ENCODE data around the gene SINHCAF. TPM values are rescaled to one million over a fixed set of nuclear protein-coding genes. Genes with fewer than 3 reads are reported as not detected.

Gene SINHCAF
- total and polyA plus RNA-seq, 9 of the 15 experiments (the other 6 are each of a cell fraction or from before 2014, with no cell fraction given): 73.2 to 185 (median 110) TPM

DNA sequence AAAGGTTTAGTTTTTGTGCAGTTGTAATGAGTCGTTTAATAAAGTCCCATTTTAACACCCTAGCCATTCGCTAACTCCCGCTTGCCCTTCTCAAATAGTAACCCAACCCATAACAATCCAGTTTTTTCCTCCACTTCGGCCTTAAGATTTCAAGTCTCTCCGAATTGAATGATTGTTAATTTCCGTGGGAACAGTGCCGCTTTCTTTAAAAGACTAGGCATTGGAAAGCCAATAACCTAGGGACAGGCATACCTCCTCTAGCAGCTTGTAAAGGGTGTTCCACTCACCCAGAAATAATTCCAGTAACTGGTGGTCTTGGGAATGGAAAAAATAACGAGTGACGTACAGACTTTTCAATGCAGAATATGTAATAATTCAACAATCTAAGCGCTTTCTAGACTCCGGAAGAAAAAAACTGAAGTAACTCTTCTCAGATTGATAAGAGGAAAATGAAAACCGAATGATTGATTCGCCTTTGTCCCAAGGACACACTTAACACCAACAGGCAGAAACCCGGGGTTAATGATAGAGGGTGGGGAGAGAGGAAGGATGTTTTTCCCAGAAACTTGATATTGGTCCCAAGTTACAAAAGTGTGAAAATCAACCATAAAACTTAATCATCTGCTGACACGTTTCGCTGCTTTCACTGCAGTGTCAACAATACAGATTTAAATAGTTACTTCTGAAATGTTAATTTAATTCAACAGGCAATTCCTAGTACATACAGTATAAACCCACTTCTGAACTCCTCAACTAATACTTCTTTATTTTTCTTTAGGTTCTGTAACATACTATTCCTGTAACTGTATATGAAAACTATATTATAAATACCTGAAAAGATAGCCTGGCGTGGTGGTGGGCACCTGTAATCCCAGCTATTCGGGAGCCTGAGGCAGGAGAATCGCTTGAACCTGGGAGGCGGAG, 1.0 kb upstream of the SINHCAF start (continued):
- TF ChIP-seq, protein P1, sequence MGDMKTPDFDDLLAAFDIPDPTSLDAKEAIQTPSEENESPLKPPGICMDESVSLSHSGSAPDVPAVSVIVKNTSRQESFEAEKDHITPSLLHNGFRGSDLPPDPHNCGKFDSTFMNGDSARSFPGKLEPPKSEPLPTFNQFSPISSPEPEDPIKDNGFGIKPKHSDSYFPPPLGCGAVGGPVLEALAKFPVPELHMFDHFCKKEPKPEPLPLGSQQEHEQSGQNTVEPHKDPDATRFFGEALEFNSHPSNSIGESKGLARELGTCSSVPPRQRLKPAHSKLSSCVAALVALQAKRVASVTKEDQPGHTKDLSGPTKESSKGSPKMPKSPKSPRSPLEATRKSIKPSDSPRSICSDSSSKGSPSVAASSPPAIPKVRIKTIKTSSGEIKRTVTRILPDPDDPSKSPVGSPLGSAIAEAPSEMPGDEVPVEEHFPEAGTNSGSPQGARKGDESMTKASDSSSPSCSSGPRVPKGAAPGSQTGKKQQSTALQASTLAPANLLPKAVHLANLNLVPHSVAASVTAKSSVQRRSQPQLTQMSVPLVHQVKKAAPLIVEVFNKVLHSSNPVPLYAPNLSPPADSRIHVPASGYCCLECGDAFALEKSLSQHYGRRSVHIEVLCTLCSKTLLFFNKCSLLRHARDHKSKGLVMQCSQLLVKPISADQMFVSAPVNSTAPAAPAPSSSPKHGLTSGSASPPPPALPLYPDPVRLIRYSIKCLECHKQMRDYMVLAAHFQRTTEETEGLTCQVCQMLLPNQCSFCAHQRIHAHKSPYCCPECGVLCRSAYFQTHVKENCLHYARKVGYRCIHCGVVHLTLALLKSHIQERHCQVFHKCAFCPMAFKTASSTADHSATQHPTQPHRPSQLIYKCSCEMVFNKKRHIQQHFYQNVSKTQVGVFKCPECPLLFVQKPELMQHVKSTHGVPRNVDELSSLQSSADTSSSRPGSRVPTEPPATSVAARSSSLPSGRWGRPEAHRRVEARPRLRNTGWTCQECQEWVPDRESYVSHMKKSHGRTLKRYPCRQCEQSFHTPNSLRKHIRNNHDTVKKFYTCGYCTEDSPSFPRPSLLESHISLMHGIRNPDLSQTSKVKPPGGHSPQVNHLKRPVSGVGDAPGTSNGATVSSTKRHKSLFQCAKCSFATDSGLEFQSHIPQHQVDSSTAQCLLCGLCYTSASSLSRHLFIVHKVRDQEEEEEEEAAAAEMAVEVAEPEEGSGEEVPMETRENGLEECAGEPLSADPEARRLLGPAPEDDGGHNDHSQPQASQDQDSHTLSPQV (IDR thresholded peaks at IDR 0.05): 0 out of 2 replicates have a peak, but pooled peaks have one; percentile 8
- TF ChIP-seq KAT7 (CRISPR knock-in tag; IDR thresholded peaks at IDR 0.05; ENCODE audit: borderline replicate concordance): 0 out of 2 replicates have a peak, but pooled peaks have one; percentile 14
- TF ChIP-seq, protein P2, sequence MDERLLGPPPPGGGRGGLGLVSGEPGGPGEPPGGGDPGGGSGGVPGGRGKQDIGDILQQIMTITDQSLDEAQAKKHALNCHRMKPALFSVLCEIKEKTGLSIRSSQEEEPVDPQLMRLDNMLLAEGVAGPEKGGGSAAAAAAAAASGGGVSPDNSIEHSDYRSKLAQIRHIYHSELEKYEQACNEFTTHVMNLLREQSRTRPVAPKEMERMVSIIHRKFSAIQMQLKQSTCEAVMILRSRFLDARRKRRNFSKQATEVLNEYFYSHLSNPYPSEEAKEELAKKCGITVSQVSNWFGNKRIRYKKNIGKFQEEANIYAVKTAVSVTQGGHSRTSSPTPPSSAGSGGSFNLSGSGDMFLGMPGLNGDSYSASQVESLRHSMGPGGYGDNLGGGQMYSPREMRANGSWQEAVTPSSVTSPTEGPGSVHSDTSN (CRISPR knock-in tag; IDR thresholded peaks at IDR 0.05; ENCODE audit: low read depth): no peak
- TF ChIP-seq, protein P2 (tag; conservative IDR thresholded peaks at IDR 0.05; ENCODE audit: low read depth): peak; percentile 46
- no peak for TF ChIP-seq ZNF780A (CRISPR knock-in tag; IDR thresholded peaks at IDR 0.05)
- TF ChIP-seq, protein P3, sequence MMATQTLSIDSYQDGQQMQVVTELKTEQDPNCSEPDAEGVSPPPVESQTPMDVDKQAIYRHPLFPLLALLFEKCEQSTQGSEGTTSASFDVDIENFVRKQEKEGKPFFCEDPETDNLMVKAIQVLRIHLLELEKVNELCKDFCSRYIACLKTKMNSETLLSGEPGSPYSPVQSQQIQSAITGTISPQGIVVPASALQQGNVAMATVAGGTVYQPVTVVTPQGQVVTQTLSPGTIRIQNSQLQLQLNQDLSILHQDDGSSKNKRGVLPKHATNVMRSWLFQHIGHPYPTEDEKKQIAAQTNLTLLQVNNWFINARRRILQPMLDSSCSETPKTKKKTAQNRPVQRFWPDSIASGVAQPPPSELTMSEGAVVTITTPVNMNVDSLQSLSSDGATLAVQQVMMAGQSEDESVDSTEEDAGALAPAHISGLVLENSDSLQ (IDR thresholded peaks at IDR 0.05): peak; percentile 18; the same call in 1 of the 2 replicates
- no peak for TF ChIP-seq ZNF507 (tag; conservative IDR thresholded peaks at IDR 0.05)

All from K562 (cell line).